GM19397 (cell line): Measurements from ENCODE around the gene EPHB6.

Experiments used
- ATAC-seq: cut with Tn5 transposase; IDR thresholded peaks from one replicate; pipeline ENCODE4 v1.9.1; 2021; ENCODE audit warnings: mild to moderate bottlenecking, moderate library complexity; ENCODE audit not compliant: unreplicated experiment

The EPHB6 gene

DNA sequence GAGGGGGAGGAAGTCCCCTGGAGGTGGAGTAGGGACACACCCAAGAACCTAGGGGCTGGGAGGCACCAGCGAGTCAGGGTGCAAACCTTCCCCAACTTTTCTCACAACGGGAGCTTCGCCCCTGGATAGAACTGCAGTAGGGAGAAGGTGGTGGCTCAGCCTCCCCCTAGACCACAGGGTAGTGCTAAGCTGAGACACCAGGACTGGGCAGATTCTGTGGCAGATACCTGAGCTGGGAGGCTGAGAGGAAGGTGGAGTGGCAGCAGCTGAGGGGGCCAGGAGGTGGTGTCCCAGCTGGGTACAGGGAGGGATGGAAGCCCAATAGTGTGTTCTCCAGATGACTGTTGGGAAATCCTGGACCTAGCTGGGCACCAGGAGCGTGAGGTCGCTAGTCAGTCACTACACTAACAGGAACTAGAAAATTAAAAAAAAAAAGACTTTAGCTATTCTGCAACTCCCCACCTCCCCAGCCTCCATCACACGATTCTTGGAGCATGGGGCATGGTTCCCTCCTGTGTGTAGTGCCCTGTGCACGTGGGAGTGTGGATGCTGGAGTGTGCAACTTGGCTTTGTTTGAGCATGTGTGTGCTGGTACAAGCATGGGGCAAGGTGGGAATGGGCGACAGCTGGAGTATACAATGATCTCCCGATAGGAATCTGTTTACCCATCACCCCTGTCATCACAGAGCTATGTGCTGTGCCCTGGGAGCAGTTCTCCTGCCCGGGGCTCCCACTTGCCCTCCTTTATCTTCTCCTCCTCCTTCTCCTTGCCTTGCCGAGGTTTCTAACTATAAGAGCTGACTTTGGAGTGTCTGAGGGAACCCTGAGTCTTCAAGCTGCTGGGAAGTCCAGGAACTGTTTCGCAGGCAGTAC, 39.5 kb downstream of the EPHB6 start:
- ATAC-seq = no peak

GRCh38 chr7:142894985-142895593, 40.2 kb downstream of the EPHB6 start:
- ATAC-seq = no peak

DNA sequence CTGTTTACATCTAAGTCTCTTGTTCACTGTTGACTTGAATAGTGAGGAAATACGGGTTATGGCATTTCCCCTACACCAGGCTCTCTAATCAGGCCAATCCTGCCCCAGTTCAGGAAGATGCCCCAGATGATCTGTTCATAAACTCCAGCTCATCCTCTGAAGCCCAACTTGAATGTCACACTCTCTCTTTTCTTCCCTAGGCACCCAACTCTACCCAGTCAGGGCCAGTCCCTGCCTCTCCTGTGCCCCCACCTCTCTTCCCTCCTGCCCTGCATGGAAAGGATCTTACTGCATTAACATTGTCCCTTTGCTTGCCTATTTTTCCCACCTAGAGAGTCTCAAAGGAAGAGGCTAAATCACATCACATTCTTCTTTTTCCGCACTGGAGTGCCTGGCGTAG, 41.3 kb downstream of the EPHB6 start:
- ATAC-seq = no peak

DNA sequence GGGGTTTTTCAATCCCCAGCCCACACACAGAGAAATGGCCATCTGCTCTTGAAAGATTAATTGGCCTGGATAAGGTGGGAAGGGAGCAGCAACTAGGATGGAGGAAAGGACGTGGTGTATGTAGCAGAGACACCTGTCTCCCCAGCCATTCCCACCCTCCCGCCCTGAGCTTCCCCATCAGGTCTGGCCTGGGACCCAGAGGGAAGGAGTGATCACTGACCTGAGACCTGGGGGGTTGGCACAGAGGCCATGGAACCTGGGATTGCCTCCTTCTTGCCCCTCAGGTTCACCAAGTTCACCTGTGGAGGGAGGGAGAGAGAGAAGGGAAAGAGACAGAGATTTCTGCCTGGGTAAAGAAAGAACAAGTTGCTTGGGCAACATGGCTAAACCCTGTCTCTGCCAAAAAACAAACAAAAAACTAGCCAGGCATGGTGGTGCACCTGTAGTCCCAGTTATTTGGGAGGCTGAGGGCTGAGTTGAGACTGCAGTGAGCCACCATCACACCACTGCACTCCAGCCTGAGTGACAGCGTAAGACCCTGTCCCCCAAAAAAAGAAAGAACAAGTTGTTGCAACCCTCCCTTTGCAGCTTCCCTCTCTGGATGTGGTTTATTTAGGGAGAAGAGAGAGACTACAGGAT, 42.0 kb downstream of the EPHB6 start:
- no peak for ATAC-seq

- no peak for ATAC-seq
Observed at GRCh38 chr7:142897691-142898090, 42.8 kb downstream of the EPHB6 start.

DNA sequence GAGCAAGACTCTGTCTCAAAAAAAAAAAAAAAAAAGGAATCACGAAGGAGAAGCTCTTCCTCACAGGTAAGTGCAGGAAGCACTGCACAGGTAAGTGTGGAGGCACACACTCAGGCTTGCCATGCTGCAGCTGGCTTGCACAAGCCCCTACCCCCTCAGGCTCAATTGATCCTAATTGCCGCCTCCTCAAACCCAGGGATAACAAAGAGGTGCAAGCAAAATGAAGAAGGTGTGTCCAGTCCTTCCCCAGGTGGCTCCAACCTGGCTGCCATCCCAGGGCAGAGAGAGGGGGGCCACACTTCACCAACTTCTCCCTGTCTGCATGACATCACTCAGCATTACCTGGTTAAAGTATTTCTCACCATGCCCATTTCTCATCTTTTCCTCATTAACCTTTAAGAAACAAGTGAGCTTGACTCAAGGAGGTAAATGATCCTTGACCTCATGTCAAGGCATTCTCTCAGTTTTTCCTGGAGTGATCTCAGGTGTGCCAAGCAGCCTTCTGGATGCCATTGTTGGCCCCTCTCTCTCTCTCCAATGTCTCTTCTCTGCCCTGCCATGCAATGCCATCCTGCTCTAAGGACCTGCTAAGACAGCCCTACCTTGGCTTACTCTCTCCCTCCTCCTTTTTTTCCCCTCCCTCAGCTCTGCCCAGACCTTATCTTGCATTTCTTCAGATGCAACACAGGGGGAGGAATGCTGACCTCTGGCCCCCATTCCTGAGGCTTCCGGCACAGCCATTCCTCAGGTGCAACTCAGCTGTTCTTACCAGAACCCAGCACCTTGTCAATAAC, 43.7 kb downstream of the EPHB6 start:
- ATAC-seq = no peak

DNA sequence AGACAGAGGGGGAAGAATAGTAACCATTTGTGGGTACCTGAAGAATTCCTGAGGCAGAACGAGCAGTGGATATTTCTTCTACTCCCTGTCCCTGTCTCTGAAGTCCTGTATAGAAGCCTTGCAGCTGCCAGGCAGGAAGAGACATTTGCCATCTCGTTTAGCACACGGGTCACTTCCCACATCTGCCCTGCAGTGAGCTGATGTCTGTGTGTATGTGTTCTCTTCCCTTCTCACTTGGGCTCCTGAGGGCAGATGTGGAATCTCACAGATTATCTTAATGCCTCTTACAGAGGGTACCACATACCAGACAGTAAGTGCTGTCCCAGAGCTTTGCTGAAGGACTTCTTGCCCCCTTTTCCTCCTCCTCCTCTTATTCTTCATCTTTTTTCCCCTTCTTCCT, 44.8 kb downstream of the EPHB6 start:
- no peak for ATAC-seq

- ATAC-seq = no peak
Observed at GRCh38 chr7:142901426-142902259, 46.8 kb downstream of the EPHB6 start.

GRCh38 chr7:142904128-142904527, 49.3 kb downstream of the EPHB6 start:
- ATAC-seq = no peak

DNA sequence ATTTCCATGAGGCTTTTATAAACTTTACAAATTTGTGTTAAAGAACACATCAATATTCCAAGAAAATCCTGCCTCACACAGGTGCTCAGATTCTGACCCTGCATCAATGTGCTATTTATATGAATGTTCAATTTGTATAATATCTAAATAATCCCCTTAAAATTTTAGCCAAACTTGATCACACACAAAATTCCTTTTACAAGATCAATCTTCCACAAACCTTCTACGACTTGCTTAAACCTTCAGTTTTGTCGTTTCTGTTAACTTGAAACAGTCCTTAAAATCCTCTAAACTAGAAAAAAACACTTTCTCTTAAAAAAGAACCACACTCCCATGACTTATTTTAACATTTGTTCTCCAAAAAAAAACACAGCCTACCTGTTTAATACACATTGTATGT, 50.9 kb downstream of the EPHB6 start:
- ATAC-seq = no peak

GRCh38 chr7:142906643-142907042, 51.8 kb downstream of the EPHB6 start:
- ATAC-seq = no peak

DNA sequence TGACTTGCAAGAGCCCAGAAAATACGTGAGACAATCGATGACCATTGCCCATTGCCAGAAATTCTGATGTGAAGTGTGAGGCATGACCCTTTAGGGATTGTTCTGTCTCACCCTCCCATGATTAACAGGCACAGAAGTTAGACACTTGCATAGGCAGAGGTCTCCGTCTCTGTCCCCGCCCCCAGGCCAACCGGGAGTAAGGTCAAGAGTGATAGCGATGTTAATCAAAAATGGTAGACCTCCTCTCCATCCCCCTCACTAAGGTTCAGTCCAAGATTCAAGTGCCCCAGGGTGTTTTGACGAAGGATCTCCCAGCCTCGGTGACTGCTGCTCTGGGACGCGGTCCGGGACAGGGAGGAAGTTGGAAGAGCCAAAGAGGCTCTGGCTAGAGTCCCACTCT, 53.4 kb downstream of the EPHB6 start:
- ATAC-seq = no peak

DNA sequence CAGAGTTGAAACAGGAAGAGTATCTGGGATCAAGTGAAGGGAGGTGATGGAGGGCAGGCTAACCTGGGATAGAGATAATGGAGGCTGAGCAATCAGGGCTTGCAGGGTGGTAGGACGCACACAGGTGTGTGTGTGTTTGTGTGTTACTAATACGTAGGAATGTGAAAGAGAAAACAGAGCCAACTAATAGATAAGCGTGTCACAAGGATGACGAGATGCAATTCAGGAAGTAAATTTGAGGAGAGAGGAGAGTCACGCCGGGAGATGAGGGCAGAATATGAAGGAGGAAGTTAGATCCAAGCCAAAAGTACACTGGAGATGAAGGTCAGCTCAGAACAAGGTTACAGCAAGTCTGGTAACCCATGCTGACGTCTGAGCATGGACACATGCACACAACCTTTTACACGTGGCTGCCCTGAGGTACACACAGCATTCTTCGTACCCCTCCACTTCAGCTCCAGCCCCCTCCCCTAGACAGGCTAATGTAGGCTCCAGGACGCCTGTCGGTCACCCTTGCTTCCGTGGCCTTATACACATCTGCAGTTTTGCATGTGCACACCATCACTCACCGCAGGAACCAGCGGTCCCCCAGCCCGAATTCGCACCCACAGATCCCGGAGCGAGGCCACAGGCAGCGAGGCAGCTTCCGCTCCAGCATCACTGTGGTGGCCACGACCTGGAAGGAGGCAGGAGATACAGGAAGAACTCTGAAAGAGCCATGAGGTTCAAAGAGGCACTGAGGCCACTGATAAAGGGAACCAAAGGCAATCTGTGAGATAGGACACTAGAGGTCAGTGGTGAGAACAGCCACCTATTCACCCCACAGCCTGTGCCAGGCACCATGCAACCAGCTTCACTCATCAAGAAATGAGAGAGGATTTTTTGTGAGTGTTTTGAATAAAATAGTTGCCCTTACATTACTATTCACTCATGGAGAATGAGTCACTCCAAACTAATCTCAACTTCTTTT, 54.3 kb downstream of the EPHB6 start:
- ATAC-seq = no peak

GRCh38 chr7:142910031-142910433, 55.2 kb downstream of the EPHB6 start:
- ATAC-seq = no peak

DNA sequence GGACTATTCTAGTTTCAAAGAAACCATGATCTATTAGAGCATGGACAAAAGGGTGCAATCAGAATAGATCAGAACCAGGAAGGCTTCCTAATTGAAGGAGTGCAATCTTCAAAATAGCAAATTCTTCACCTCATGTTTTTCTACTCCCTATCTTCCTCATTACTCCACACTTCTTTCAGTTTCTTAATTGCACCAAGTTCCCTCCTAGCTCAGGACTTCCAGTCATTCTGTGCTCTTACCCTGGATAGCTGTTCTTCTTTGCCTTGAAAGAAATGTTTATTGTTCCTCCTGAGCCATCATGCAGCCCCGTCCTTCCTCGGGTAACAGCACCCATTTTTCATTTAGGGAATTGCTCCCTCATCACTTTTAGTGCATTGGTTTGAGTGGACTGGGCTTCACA, 55.6 kb downstream of the EPHB6 start:
- no peak for ATAC-seq

DNA sequence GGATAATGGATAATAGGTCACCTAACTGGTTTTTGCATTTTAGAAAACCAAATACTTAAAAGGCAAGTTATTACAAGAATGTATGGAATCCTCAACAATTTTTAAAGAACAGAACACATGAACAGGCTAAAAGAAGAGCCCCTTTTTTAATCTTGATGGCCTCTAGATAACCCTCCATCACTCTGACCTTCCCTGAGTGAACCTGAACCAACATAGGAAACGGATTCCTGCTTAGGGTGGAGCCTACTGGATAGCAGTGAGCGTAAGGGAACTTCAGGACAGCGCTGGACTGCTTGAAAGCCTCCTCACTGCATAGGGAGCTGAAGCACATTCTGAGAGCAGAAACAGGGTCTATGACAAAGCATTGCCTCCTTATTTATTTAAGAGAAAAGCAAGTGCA, 58.2 kb downstream of the EPHB6 start:
- ATAC-seq = no peak

DNA sequence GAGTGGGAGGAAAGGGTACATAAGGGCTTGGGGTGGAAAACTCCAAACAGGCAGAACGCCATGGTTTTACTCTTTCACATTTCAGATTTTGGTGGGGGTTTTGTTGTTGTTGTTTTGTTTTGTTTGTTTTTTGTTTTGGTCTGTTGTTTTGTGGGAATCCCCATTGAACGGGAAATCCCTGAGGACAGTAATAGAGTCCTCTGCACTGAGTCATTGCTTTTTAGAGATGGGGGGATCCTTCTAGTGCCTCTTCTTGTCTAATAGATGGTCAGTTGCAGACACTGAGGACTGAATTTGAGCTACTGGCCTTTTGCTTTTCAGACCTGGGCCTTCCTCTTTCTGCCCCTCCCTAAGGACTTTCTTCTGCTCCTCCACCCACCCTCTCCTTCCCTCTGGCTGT, 58.7 kb downstream of the EPHB6 start:
- no peak for ATAC-seq

- ATAC-seq = no peak
Observed at GRCh38 chr7:142914121-142914520, 59.2 kb downstream of the EPHB6 start.

GRCh38 chr7:142915315-142915714, 60.4 kb downstream of the EPHB6 start:
- ATAC-seq = no peak
